ENCODE results near the gene CYTH2. TPM values are rescaled to one million over a fixed set of nuclear protein-coding genes. Genes with fewer than 3 reads are reported as not detected.
A peak's percentile ranks its signal among the peaks of the same experiment; 100 is the strongest.

The CYTH2 gene
- total RNA-seq, 1 donor from 2014 or later, result 67.1 TPM

DNA sequence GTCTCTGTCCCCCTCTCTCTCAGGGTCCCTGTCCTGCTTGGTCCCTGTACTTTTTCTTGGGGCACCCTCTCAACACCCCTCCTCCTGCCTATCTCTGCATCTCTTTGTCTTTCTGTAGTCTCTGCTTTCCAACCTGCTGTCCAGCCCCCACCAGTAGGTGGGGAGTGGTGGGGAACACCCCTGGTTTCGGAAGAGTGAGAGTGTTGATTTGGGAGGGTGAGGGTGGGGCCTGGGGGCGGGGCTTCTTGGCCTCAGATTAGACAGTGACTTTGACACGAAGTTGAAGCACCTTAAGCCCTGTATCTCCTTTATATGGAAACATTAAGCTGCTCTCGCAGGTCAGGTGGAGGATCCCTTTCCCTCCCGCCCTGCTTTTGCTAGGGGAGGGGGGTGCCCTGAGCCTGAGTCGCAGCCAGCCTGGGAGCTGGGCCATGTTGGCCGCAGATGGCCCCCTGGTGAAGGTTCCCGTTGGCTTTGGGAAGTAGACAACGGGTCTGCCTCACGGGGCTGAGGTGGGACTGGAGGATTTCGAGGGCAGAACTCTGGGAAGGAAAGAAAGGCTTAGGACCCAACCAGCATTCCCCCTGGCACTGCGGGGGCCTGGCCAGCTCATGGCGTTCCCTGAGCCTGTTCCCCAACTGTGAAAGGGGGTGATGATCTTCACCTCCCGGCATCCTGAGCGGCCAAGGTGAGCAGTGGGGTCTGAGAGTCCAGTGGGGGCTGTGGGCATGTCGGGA lies 13.8 kb upstream of the CYTH2 start, which contains the start of gene KCNJ14:
Gene KCNJ14 (plus strand): TSS at position 404 of the 737 bp plus-strand sequence. CDS start 6,151 bp downstream, outside the sequence.
- no peak for TF ChIP-seq EZH2 (IDR thresholded peaks at IDR 0.05; ENCODE audit: insufficient read depth, low read length)
- TF ChIP-seq, protein P1, sequence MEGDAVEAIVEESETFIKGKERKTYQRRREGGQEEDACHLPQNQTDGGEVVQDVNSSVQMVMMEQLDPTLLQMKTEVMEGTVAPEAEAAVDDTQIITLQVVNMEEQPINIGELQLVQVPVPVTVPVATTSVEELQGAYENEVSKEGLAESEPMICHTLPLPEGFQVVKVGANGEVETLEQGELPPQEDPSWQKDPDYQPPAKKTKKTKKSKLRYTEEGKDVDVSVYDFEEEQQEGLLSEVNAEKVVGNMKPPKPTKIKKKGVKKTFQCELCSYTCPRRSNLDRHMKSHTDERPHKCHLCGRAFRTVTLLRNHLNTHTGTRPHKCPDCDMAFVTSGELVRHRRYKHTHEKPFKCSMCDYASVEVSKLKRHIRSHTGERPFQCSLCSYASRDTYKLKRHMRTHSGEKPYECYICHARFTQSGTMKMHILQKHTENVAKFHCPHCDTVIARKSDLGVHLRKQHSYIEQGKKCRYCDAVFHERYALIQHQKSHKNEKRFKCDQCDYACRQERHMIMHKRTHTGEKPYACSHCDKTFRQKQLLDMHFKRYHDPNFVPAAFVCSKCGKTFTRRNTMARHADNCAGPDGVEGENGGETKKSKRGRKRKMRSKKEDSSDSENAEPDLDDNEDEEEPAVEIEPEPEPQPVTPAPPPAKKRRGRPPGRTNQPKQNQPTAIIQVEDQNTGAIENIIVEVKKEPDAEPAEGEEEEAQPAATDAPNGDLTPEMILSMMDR (IDR thresholded peaks at IDR 0.05; ENCODE audit: insufficient read depth, low read depth, low read length), result no peak
- Histone ChIP-seq H3K27ac (ENCODE audit: low read depth, low read length) (no peak within 1 kb of the TSS), H3K4me2 (ENCODE audit: low read length) (no peak within 1 kb of the TSS), H4K20me1 (ENCODE audit: insufficient read depth, low read length) (peaks cover 47% of the 10 kb centered on the region), H3K27me3 (ENCODE audit: insufficient read depth, low read length) (no peaks in the 10 kb centered on the region), H3K79me2 (ENCODE audit: insufficient read depth, low read length) (peaks cover 23% of the 10 kb centered on the region), H2AFZ (ENCODE audit: low read depth, low read length) (no peak within 1 kb of the TSS), H3K36me3 (ENCODE audit: insufficient read depth, low read length) (peaks cover 28% of the 10 kb centered on the region), H3K9me3 (ENCODE audit: insufficient read depth, low read depth, low read length) (no peaks in the 10 kb centered on the region), H3K4me1 (ENCODE audit: insufficient read depth, low read length) (no peaks in the 10 kb centered on the region), H3K9ac (ENCODE audit: low read length) (no peak within 1 kb of the TSS), H3K4me3 (ENCODE audit: insufficient read depth, low read depth, low read length) (no peak within 1 kb of the TSS)
- Mint-ChIP-seq H3K27ac (ENCODE audit: unreplicated experiment) (peak within 1 kb of the TSS; percentile 55), H3K9me3 (ENCODE audit: unreplicated experiment) (no peaks in the 10 kb centered on the region), H3K36me3 (ENCODE audit: low read depth, unreplicated experiment) (peaks cover 11% of the 10 kb centered on the region), H3K27me3 (ENCODE audit: low read depth, unreplicated experiment) (no peaks in the 10 kb centered on the region), H3K4me3 (ENCODE audit: unreplicated experiment) (no peak within 1 kb of the TSS), H3K4me1 (ENCODE audit: low read depth, unreplicated experiment) (no peaks in the 10 kb centered on the region)
- DNase-seq (ENCODE audit: low read depth) (no peak), FAIRE-seq (no peak)

DNA sequence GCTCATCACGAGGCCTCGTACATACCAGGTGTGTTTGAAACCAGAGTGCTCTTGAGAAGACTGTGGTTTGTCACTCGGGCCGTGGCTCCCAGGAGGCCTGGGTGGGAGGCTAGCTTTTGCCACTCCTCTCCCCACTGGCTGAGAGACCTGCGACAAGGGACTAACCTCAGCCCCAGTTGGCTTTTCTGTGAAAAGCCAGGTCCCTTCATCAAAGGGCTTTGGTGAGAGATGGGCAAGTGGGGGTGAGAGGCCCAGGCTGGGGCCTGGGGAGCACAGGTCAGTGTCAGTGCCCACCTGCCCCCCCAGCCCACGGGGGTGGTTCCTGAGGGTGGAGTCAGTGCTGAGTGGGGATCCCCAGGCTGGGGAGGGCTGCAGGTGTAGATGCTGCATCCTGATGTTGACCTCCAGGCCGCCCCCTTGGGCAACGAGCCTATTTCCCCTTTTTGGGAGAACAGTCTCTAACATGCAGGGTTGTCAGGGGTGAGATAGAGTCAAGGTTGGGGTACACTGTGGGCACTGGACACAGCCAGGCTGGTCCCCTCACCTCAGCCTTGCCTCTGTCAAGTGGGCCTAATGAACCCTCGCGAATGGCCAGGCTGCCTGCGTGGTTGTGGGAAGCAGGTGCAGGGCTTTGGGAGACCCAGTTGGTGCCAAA lies 13.1 kb upstream of the CYTH2 start:
- Histone ChIP-seq H3K4me3 (ENCODE audit: insufficient read depth, low read depth, low read length) (no peak overlapping the region), H3K4me1 (ENCODE audit: insufficient read depth, low read length) (no peaks in the 10 kb centered on the region), H3K4me2 (ENCODE audit: low read length) (no peak overlapping the region), H4K20me1 (ENCODE audit: insufficient read depth, low read length) (peaks cover 47% of the 10 kb centered on the region), H3K27ac (ENCODE audit: low read depth, low read length) (no peak overlapping the region), H3K9ac (ENCODE audit: low read length) (no peak overlapping the region), H2AFZ (ENCODE audit: low read depth, low read length) (no peak overlapping the region), H3K9me3 (ENCODE audit: insufficient read depth, low read depth, low read length) (no peaks in the 10 kb centered on the region), H3K27me3 (ENCODE audit: insufficient read depth, low read length) (no peaks in the 10 kb centered on the region), H3K79me2 (ENCODE audit: insufficient read depth, low read length) (peaks cover 23% of the 10 kb centered on the region), H3K36me3 (ENCODE audit: insufficient read depth, low read length) (peaks cover 28% of the 10 kb centered on the region)
- no peak for FAIRE-seq
- TF ChIP-seq EZH2 (IDR thresholded peaks at IDR 0.05; ENCODE audit: insufficient read depth, low read length), result no peak
- TF ChIP-seq, protein P1 (IDR thresholded peaks at IDR 0.05; ENCODE audit: insufficient read depth, low read depth, low read length), result no peak
- Mint-ChIP-seq H3K27me3 (ENCODE audit: low read depth, unreplicated experiment) (no peaks in the 10 kb centered on the region), H3K4me3 (ENCODE audit: unreplicated experiment) (no peak overlapping the region), H3K36me3 (ENCODE audit: low read depth, unreplicated experiment) (peaks cover 9% of the 10 kb centered on the region), H3K9me3 (ENCODE audit: unreplicated experiment) (no peaks in the 10 kb centered on the region), H3K4me1 (ENCODE audit: low read depth, unreplicated experiment) (no peaks in the 10 kb centered on the region), H3K27ac (ENCODE audit: unreplicated experiment) (no peak overlapping the region)
- no peak for DNase-seq (ENCODE audit: low read depth)

Measured in astrocyte (in vitro differentiated cells and primary cell).